Measurements from ENCODE around the gene AMPH.

- no peak for TF ChIP-seq CTCF (IDR thresholded peaks at IDR 0.05)
- TF ChIP-seq POLR2AphosphoS5 (IDR thresholded peaks at IDR 0.05), result no peak
- TF ChIP-seq POLR2A (IDR thresholded peaks at IDR 0.05), result no peak
Observed at GRCh38 chr7:38520741-38521140, 110.4 kb downstream of the AMPH start.

All from transverse colon (tissue), 4 donors.